Smooth muscle cell (in vitro differentiated cells): ENCODE measurements around the gene GP1BA. TPM values are rescaled to one million over a fixed set of nuclear protein-coding genes. Genes with fewer than 3 reads are reported as not detected.

Experiments
- DNase-seq: peaks from one replicate; lab custom pipeline; 2025; ENCODE audit not compliant: unreplicated experiment; lab: John Stamatoyannopoulos, UW
- H2AFZ ChIP-seq: fragments of 200-600 bp; sonication (generic); 2 replicates; pipeline ENCODE4 v1.6.0; 2016; ENCODE audit warnings: antibody characterized with exemption, low read depth, mild to moderate bottlenecking
- H3F3A ChIP-seq: fragments of 200-600 bp; sonication (generic); 2 replicates; pipeline ENCODE4 v1.6.0; 2017; ENCODE audit warnings: antibody characterized with exemption, low read depth
- H3K27ac ChIP-seq: fragments of 200-600 bp; sonication (generic); 2 replicates; pipeline ENCODE4 v1.5.1; 2016; ENCODE audit warnings: low read depth, mild to moderate bottlenecking
- H3K27me3 ChIP-seq: fragments of 200-600 bp; sonication (generic); 2 replicates; pipeline ENCODE4 v1.6.1; 2016; ENCODE audit warnings: low read depth, mild to moderate bottlenecking
- H3K36me3 ChIP-seq: fragments of 200-600 bp; sonication (generic); 2 replicates; pipeline ENCODE4 v1.5.1; 2016; ENCODE audit warnings: low read depth
- H3K4me1 ChIP-seq: fragments of 200-600 bp; sonication (generic); 2 replicates; pipeline ENCODE4 v1.5.1; 2016; ENCODE audit warnings: low read depth
- H3K4me2 ChIP-seq: fragments of 200-600 bp; sonication (generic); 2 replicates; pipeline ENCODE4 v1.6.0; 2016; ENCODE audit warnings: mild to moderate bottlenecking
- H3K4me3 ChIP-seq: fragments of 200-600 bp; sonication (generic); 2 replicates; pipeline ENCODE4 v1.5.1; 2016; ENCODE audit warnings: mild to moderate bottlenecking
- H3K79me2 ChIP-seq: fragments of 200-600 bp; sonication (generic); 2 replicates; pipeline ENCODE4 v1.6.0; 2016; ENCODE audit warnings: low read depth, mild to moderate bottlenecking
- H3K9ac ChIP-seq: fragments of 200-600 bp; sonication (generic); 2 replicates; pipeline ENCODE4 v1.6.0; 2016; ENCODE audit warnings: low read depth
- H3K9me3 ChIP-seq: fragments of 200-600 bp; sonication (generic); replicated peaks from 2 replicates; pipeline ENCODE4 v1.5.1; 2016; ENCODE audit warnings: low read depth
- H4K20me1 ChIP-seq: fragments of 200-600 bp; sonication (generic); 2 replicates; pipeline ENCODE4 v1.6.0; 2016; ENCODE audit warnings: low read depth
- CTCF ChIP-seq: fragments of 200-600 bp; sonication (generic); IDR thresholded peaks from 2 replicates; pipeline ENCODE4 v1.5.1; 2017; ENCODE audit warnings: borderline replicate concordance, mild to moderate bottlenecking, antibody characterized with exemption; ENCODE audit not compliant: insufficient read depth, poor library complexity, severe bottlenecking
- WGBS: methylation state at CpG from one replicate; pipeline ENCODE4 v1.1.7; 2016; ENCODE audit warnings: low lambda C conversion rate; 5-methylcytosine and 5-hydroxymethylcytosine counted together
- polyA plus RNA-seq: library from polyadenylated mRNA; unstranded; fragments of >200 nt; fragmentation: Nextera tagmentation; extraction: Ambion mirVana; gene quantifications from 2 replicates; pipeline ENCODE4 v1.2.1, GENCODE V29; 2016
- total RNA-seq: library from RNA; depleted of rRNA; stranded (reverse); fragments of >200 nt; gene quantifications from 2 replicates; pipeline ENCODE4 v1.2.3, GENCODE V29; 2014

GP1BA gene
- total and polyA plus RNA-seq, 2 experiments from 2014 or later, result 0.07 TPM; not detected in 1

- Histone ChIP-seq H3K27ac (no peak overlapping the region), H2AFZ (no peak overlapping the region), H3K79me2 (no peaks in the 10 kb centered on the region), H3K9me3 (no peaks in the 10 kb centered on the region), H3F3A (no peaks in the 10 kb centered on the region), H3K9ac (no peak overlapping the region), H3K27me3 (no peaks in the 10 kb centered on the region), H3K4me3 (no peak overlapping the region), H4K20me1 (no peaks in the 10 kb centered on the region), H3K36me3 (no peaks in the 10 kb centered on the region), H3K4me1 (no peaks in the 10 kb centered on the region), H3K4me2 (no peak overlapping the region)
- 88% methylated on average over 12 of the region's 12 CpGs for WGBS
- no peak for DNase-seq
- TF ChIP-seq CTCF, result no peak
Observed at GRCh38 chr17:4932756-4933155, 679 bp downstream of the GP1BA start.

GRCh38 chr17:4933646-4934045 lies 1.6 kb downstream of the GP1BA start:
- Histone ChIP-seq H3K4me3 (no peak overlapping the region), H3F3A (no peaks in the 10 kb centered on the region), H3K9ac (no peak overlapping the region), H3K4me1 (peaks cover under 1% of the 10 kb centered on the region), H4K20me1 (no peaks in the 10 kb centered on the region), H3K36me3 (no peaks in the 10 kb centered on the region), H3K27me3 (no peaks in the 10 kb centered on the region), H3K4me2 (peak overlapping the region; percentile 61), H3K79me2 (peaks cover 6% of the 10 kb centered on the region), H3K27ac (no peak overlapping the region), H3K9me3 (no peaks in the 10 kb centered on the region), H2AFZ (no peak overlapping the region)
- WGBS, result 97% methylated on average over 6 of the region's 16 CpGs
- TF ChIP-seq CTCF, result no peak
- no peak for DNase-seq

- peak; percentile 11 for TF ChIP-seq CTCF
- 57% methylated on average over 14 of the region's 14 CpGs for WGBS
- H2AFZ ChIP-seq, result no peak overlapping the region
Observed at GRCh38 chr17:4934173-4934979, 2.3 kb downstream of the GP1BA start.

GRCh38 chr17:4935650-4936049 lies 3.6 kb downstream of the GP1BA start:
- Histone ChIP-seq H2AFZ (no peak overlapping the region), H3K4me3 (no peak overlapping the region), H3K9me3 (no peaks in the 10 kb centered on the region), H4K20me1 (no peaks in the 10 kb centered on the region), H3K9ac (no peak overlapping the region), H3K27ac (no peak overlapping the region), H3K4me2 (no peak overlapping the region), H3K36me3 (no peaks in the 10 kb centered on the region), H3K4me1 (peaks cover 5% of the 10 kb centered on the region), H3F3A (no peaks in the 10 kb centered on the region), H3K79me2 (peaks cover 11% of the 10 kb centered on the region), H3K27me3 (no peaks in the 10 kb centered on the region)
- no peak for DNase-seq
- TF ChIP-seq CTCF, result no peak

More at GRCh38 chr17:4934173-4934979, 2.3 kb downstream of the GP1BA start:
- Histone ChIP-seq H3K79me2 (peaks cover 11% of the 10 kb centered on the region), H3K4me2 (peak overlapping the region; percentile 61), H3K27ac (no peak overlapping the region), H3K4me1 (peaks cover 5% of the 10 kb centered on the region), H4K20me1 (no peaks in the 10 kb centered on the region), H3K9me3 (no peaks in the 10 kb centered on the region), H3F3A (no peaks in the 10 kb centered on the region), H3K4me3 (no peak overlapping the region), H3K9ac (no peak overlapping the region), H3K27me3 (no peaks in the 10 kb centered on the region), H3K36me3 (no peaks in the 10 kb centered on the region)
- DNase-seq, result no peak
